Stimulated activated CD8-positive, alpha-beta memory T cell treated with anti-CD3 and anti-CD28 coated beads, Interleukin-7, amount 100 ng/mL, for 48 hours (primary cell): ENCODE results near the gene HS3ST5.

Experiments used
- DNase-seq, 2 donors: peaks; one replicate each; pipeline ENCODE4 v3.0.0-alpha.2; 2020; ENCODE audit warnings: low read depth in 1 of 2; ENCODE audit errors: extremely low read depth in 1 of 2

Gene HS3ST5

GRCh38 chr6:114009192-114009591 lies 333.6 kb downstream of the HS3ST5 start:
- no peak for DNase-seq

- DNase-seq = no peak
These were observed 334.5 kb downstream of the HS3ST5 start for GRCh38 chr6:114008331-114008730.

GRCh38 chr6:114007516-114007915 lies 335.3 kb downstream of the HS3ST5 start:
- no peak for DNase-seq
